SU-DHL-6 (cell line): ENCODE results near the gene IGSF3.
"Not testable (repeated sequence)": the region's sequence is repeated elsewhere in the genome, so short reads cannot be mapped to it uniquely, and the experiment has no call there.

ENCODE experiments used
- H2AFZ ChIP-seq: fragments of 200-600 bp; sonication (generic); 2 replicates; pipeline ENCODE4 v1.6.1; 2014; ENCODE audit warnings: low read depth, mild to moderate bottlenecking, moderate library complexity, mixed read lengths, antibody characterized with exemption, low read length; ENCODE audit not compliant: severe bottlenecking
- H3F3A ChIP-seq: fragments of 200-600 bp; shearing (Covaris generic); 2 replicates; pipeline ENCODE4 v1.6.0; 2016; ENCODE audit warnings: antibody characterized with exemption, mild to moderate bottlenecking; ENCODE audit not compliant: insufficient read depth
- H3K27ac ChIP-seq: fragments of 200-600 bp; sonication (generic); 2 replicates; pipeline ENCODE4 v1.5.1; 2016; ENCODE audit warnings: low read depth, mild to moderate bottlenecking, low read length, moderate library complexity, mixed read lengths
- H3K27me3 ChIP-seq: fragments of 200-600 bp; sonication (generic), shearing (Covaris generic); 2 replicates; pipeline ENCODE4 v1.6.0; 2014; ENCODE audit warnings: mild to moderate bottlenecking, low read length
- H3K36me3 ChIP-seq: fragments of 200-600 bp; sonication (generic); 2 replicates; pipeline ENCODE4 v1.6.1; 2014; ENCODE audit warnings: mild to moderate bottlenecking, low read length, mixed read lengths
- H3K4me2 ChIP-seq: fragments of 300-600, 200-600 bp; shearing (Covaris generic), sonication (generic); 2 replicates; pipeline ENCODE4 v1.6.0; 2014; ENCODE audit warnings: low read length, low read depth, mild to moderate bottlenecking; ENCODE audit not compliant: poor library complexity, severe bottlenecking
- H3K4me3 ChIP-seq: fragments of 200-600 bp; sonication (generic); 2 replicates; pipeline ENCODE4 v1.5.1; 2014; ENCODE audit warnings: antibody characterized with exemption, low read length, mild to moderate bottlenecking, mixed read lengths; ENCODE audit not compliant: insufficient read depth, poor library complexity, severe bottlenecking
- H3K79me2 ChIP-seq: fragments of 200-600 bp; sonication (generic); 2 replicates; pipeline ENCODE4 v1.6.1; 2014; ENCODE audit warnings: mild to moderate bottlenecking, low read length, moderate library complexity; ENCODE audit not compliant: insufficient read depth
- H3K9ac ChIP-seq: fragments of 200-600 bp; sonication (generic); 2 replicates; pipeline ENCODE4 v1.7.0; 2014; ENCODE audit warnings: mild to moderate bottlenecking, low read length
- H3K9me2 ChIP-seq: fragments of 200-600 bp; sonication (generic); replicated peaks from 2 replicates; pipeline ENCODE4 v1.6.1; 2014; ENCODE audit warnings: low read length; ENCODE audit not compliant: insufficient read depth
- H3K9me3 ChIP-seq: fragments of 200-600 bp; sonication (generic); 2 replicates; pipeline ENCODE4 v1.6.1; 2014; ENCODE audit warnings: low read length, mixed read lengths; ENCODE audit not compliant: insufficient read depth
- H4K20me1 ChIP-seq: fragments of 200-600 bp; sonication (generic); 2 replicates; pipeline ENCODE4 v1.6.1; 2014; ENCODE audit warnings: low read depth, mild to moderate bottlenecking, antibody characterized with exemption, low read length, moderate library complexity, mixed read lengths
- EZH2phosphoT487 ChIP-seq: fragments of 200-600 bp; sonication (generic), shearing (Covaris generic); conservative IDR thresholded peaks from 2 replicates; pipeline ENCODE4 v1.6.1; 2018; ENCODE audit warnings: mild to moderate bottlenecking, antibody characterized with exemption, low read length, moderate library complexity, mixed read lengths
- TF ChIP-seq, protein P1 (sequence below): fragments of 200-600 bp; sonication (generic); IDR thresholded peaks from one replicate; pipeline ENCODE4 v1.5.1; 2017; ENCODE audit warnings: antibody characterized with exemption, mild to moderate bottlenecking, low read length, moderate library complexity; ENCODE audit not compliant: insufficient read depth, poor library complexity, severe bottlenecking

IGSF3 gene

DNA sequence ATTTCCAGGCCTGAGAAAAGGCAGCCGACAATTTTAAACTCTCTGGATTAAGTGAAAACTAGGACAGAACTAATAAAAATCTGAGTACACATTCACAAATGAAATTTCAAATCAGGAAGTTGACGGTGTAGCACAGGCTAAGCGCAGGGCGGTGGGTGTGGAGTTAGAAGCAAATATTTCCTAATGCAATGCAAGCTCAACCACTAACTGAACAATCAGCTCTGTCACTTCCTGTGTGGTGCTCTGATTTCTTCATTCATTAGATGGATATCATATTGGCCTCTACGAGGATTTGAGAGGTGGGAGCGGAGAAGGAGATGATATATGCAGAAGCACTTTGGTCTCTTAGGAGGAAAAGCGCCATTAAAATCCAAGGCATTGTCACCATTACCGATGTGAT lies 61.5 kb downstream of the IGSF3 start:
- H3K27me3 ChIP-seq, H3K9ac ChIP-seq, H3K9me3 ChIP-seq, H3F3A ChIP-seq, H3K9me2 ChIP-seq, H4K20me1 ChIP-seq, H3K27ac ChIP-seq, H3K36me3 ChIP-seq, H3K4me2 ChIP-seq, H3K4me3 ChIP-seq, H2AFZ ChIP-seq, H3K79me2 ChIP-seq: not testable (repeated sequence)

DNA sequence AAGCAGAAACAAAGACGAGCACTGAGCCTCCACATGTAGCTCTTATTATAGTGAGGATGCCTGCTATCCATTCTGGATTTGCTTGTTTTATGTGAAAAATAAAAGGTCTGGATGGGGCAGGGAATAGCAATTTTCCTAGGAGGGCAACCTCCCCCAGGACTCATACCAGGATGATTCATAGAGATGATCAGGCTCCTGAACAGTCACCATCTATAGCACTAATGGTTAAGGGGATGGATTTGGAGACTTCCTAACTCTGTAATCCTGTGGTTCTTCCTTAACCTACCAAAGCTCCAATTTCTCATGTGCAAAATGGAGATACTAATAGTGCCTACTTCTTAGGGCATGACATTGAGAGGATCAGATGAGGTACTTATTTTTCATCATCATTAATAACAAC lies 62.2 kb downstream of the IGSF3 start:
- Histone ChIP-seq H3K9me2 (no peaks in the 10 kb centered on the region), H3K4me2 (no peak overlapping the region), H4K20me1 (no peaks in the 10 kb centered on the region), H3K27ac (no peak overlapping the region), H3K79me2 (no peaks in the 10 kb centered on the region), H3K9me3 (no peaks in the 10 kb centered on the region), H2AFZ (no peak overlapping the region), H3K27me3 (no peaks in the 10 kb centered on the region), H3K4me3 (no peak overlapping the region), H3F3A (no peaks in the 10 kb centered on the region), H3K9ac (no peak overlapping the region), H3K36me3 (no peaks in the 10 kb centered on the region)
- TF ChIP-seq, protein P1, sequence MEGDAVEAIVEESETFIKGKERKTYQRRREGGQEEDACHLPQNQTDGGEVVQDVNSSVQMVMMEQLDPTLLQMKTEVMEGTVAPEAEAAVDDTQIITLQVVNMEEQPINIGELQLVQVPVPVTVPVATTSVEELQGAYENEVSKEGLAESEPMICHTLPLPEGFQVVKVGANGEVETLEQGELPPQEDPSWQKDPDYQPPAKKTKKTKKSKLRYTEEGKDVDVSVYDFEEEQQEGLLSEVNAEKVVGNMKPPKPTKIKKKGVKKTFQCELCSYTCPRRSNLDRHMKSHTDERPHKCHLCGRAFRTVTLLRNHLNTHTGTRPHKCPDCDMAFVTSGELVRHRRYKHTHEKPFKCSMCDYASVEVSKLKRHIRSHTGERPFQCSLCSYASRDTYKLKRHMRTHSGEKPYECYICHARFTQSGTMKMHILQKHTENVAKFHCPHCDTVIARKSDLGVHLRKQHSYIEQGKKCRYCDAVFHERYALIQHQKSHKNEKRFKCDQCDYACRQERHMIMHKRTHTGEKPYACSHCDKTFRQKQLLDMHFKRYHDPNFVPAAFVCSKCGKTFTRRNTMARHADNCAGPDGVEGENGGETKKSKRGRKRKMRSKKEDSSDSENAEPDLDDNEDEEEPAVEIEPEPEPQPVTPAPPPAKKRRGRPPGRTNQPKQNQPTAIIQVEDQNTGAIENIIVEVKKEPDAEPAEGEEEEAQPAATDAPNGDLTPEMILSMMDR = no peak
- no peak for TF ChIP-seq EZH2phosphoT487

DNA sequence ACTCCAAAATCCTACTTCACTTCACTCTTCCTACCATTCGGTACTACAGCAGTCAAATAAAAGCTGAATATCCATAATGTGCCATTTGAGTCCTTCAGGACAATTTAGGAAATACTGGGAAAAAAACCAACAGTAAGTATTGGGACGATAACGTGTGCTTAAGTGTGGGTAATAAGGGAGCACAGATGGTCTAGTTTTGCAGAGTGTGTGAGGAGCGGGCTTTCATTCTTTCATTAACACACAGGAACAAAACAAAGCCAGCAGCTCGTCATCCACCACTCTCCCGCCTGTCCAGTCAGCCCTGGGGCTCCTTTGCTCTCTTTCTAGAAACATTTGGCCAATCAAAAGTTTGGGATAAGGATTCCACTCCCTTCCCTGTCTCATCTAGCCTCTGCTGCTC lies 63.1 kb downstream of the IGSF3 start:
- not testable (repeated sequence) for H3K9ac ChIP-seq, H3F3A ChIP-seq, H3K27ac ChIP-seq, H3K27me3 ChIP-seq, H3K9me3 ChIP-seq, H3K36me3 ChIP-seq, H3K4me3 ChIP-seq, H3K4me2 ChIP-seq, H3K9me2 ChIP-seq, H2AFZ ChIP-seq, H4K20me1 ChIP-seq, H3K79me2 ChIP-seq

GRCh38 chr1:116603646-116604045 lies 63.9 kb downstream of the IGSF3 start:
- H4K20me1 ChIP-seq, H3K36me3 ChIP-seq, H3K9me3 ChIP-seq, H3F3A ChIP-seq, H2AFZ ChIP-seq, H3K27ac ChIP-seq, H3K9ac ChIP-seq, H3K27me3 ChIP-seq, H3K4me2 ChIP-seq, H3K9me2 ChIP-seq, H3K79me2 ChIP-seq, H3K4me3 ChIP-seq: not testable (repeated sequence)

GRCh38 chr1:116599369-116599768 lies 68.2 kb downstream of the IGSF3 start:
- H3F3A ChIP-seq, H3K36me3 ChIP-seq, H4K20me1 ChIP-seq, H3K9ac ChIP-seq, H3K27ac ChIP-seq, H3K27me3 ChIP-seq, H3K4me2 ChIP-seq, H3K9me3 ChIP-seq, H3K9me2 ChIP-seq, H2AFZ ChIP-seq, H3K4me3 ChIP-seq, H3K79me2 ChIP-seq: not testable (repeated sequence)

DNA sequence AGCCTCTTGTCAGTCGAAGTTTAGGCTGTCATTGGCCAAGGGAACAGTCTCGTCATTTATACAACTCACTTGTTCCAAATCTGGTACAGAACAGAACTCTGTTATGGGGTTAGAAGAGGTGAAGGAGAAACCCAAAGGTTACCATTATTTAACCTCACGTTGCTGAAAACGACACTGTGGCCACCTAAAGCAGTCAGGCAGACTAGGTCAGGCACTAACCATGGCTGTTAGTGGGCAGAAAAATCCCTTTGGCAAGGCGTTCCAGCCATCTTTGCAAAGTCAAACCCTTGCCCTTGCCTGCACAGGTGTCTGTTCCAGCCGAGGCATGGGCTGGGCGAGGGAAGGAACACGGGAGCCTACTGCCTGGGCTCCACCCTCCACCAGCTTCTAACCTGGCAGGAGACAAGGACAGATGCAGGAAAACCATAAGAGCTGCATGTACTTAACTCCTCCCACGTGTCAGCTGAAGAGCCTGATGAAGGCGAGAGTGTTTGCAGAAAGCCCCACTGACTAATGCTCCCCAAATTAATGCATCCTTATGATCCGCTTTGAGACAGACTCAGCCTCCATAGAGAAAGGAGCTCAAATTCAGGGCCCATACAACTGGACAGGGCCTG lies 69.0 kb downstream of the IGSF3 start:
- not testable (repeated sequence) for H3K36me3 ChIP-seq, H3K27ac ChIP-seq, H3K9ac ChIP-seq

DNA sequence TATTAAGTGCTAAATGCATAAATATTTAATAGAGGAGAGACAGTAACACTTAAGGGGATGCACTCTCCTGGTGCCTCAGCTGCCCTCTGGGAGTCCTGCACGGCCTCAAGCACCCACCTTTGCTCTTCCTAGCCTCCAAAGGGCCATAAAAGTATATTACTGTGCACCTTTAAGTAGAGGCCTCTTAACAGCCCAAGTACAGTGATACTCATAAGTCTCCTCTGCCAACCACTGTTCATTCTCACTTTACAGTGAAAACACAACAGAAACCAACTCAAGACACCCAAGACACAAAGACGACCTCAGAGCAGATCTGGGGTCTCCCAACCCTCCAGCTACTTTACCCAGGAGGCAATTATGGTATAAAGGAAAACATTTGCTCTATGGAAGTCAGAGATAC lies 70.1 kb downstream of the IGSF3 start:
- H3K9me3 ChIP-seq, H3K27me3 ChIP-seq, H3K27ac ChIP-seq, H3K9ac ChIP-seq, H3K79me2 ChIP-seq, H3K9me2 ChIP-seq, H3K4me2 ChIP-seq, H4K20me1 ChIP-seq, H3K36me3 ChIP-seq, H3K4me3 ChIP-seq, H3F3A ChIP-seq, H2AFZ ChIP-seq: not testable (repeated sequence)

More for the DNA sequence above, 69.0 kb downstream of the IGSF3 start:
- not testable (repeated sequence) for H2AFZ ChIP-seq, H3K9me2 ChIP-seq, H3K79me2 ChIP-seq, H3F3A ChIP-seq, H3K4me3 ChIP-seq, H4K20me1 ChIP-seq, H3K9me3 ChIP-seq, H3K4me2 ChIP-seq, H3K27me3 ChIP-seq
